Neural progenitor cell (in vitro differentiated cells): ENCODE results near the gene FAM131A. TPM values are rescaled to one million over a fixed set of nuclear protein-coding genes. Genes with fewer than 3 reads are reported as not detected.

Experiments
- DNase-seq: peaks from one replicate; pipeline ENCODE4 v3.0.0-alpha.2; 2016; ENCODE audit warnings: low spot score
- H2AFZ ChIP-seq: fragments of 200-600 bp; sonication (generic); replicated peaks from 2 replicates; pipeline ENCODE4 v1.6.1; 2016; ENCODE audit warnings: antibody characterized with exemption
- H3F3A ChIP-seq: fragments of 200-600 bp; sonication (generic); 2 replicates; pipeline ENCODE4 v1.6.1; 2016; ENCODE audit warnings: antibody characterized with exemption, low read depth
- H3K27ac ChIP-seq: fragments of 200-600 bp; sonication (generic); 2 replicates; pipeline ENCODE4 v1.5.1; 2016; ENCODE audit warnings: mild to moderate bottlenecking
- H3K27me3 ChIP-seq: fragments of 200-600 bp; sonication (generic); 2 replicates; pipeline ENCODE4 v1.6.1; 2016; ENCODE audit warnings: mild to moderate bottlenecking, moderate library complexity
- H3K36me3 ChIP-seq: fragments of 200-600 bp; sonication (generic); 2 replicates; pipeline ENCODE4 v1.5.1; 2016
- H3K4me1 ChIP-seq: fragments of 200-600 bp; sonication (generic); 2 replicates; pipeline ENCODE4 v1.6.1; 2016; ENCODE audit warnings: mixed run types
- H3K4me2 ChIP-seq: fragments of 200-600 bp; sonication (generic); 2 replicates; pipeline ENCODE4 v1.6.1; 2016
- H3K4me3 ChIP-seq: fragments of 200-600 bp; sonication (generic); 2 replicates; pipeline ENCODE4 v1.5.1; 2016
- H3K79me2 ChIP-seq: fragments of 200-600 bp; sonication (generic); 2 replicates; pipeline ENCODE4 v1.6.1; 2016; ENCODE audit warnings: low read depth
- H3K9ac ChIP-seq: fragments of 200-600 bp; sonication (generic); 2 replicates; pipeline ENCODE4 v1.6.1; 2016
- H3K9me3 ChIP-seq: fragments of 200-600 bp; sonication (generic); 2 replicates; pipeline ENCODE4 v1.5.1; 2016; ENCODE audit warnings: low read depth
- H4K20me1 ChIP-seq: fragments of 200-600 bp; sonication (generic); 2 replicates; pipeline ENCODE4 v1.6.1; 2016; ENCODE audit warnings: low read depth
- H3K27ac Mint-ChIP-seq: 3 replicates; pipeline ENCODE4 v1.8.0; 2021; ENCODE audit warnings: mixed read lengths
- H3K27me3 Mint-ChIP-seq: 2 replicates; pipeline ENCODE4 v1.8.0; 2022; ENCODE audit warnings: low read depth, mild to moderate bottlenecking, inconsistent platforms, moderate library complexity, mixed read lengths; ENCODE audit not compliant: insufficient read depth
- H3K36me3 Mint-ChIP-seq: 3 replicates; pipeline ENCODE4 v1.8.0; 2021; ENCODE audit warnings: mixed read lengths
- H3K4me1 Mint-ChIP-seq: 3 replicates; pipeline ENCODE4 v1.8.0; 2021; ENCODE audit warnings: mixed read lengths
- H3K4me3 Mint-ChIP-seq: 3 replicates; pipeline ENCODE4 v1.8.0; 2021; ENCODE audit warnings: mild to moderate bottlenecking, moderate library complexity, mixed read lengths
- H3K9me3 Mint-ChIP-seq: 3 replicates; pipeline ENCODE4 v1.8.0; 2020; ENCODE audit warnings: mixed read lengths
- EZH2 ChIP-seq: fragments of 200-600 bp; sonication (generic); IDR thresholded peaks from 2 replicates; pipeline ENCODE4 v1.6.1; 2017; ENCODE audit warnings: antibody characterized with exemption, mild to moderate bottlenecking, moderate library complexity
- EZH2phosphoT487 ChIP-seq: fragments of 200-600 bp; sonication (generic); IDR thresholded peaks from 2 replicates; pipeline ENCODE4 v1.6.1; 2017; ENCODE audit warnings: antibody characterized with exemption
- total RNA-seq: library from RNA; depleted of rRNA; stranded (reverse); fragments of >200 nt; gene quantifications from 2 replicates; pipeline ENCODE4 v1.2.3, GENCODE V29; 2015; ENCODE audit warnings: low replicate concordance
- TF ChIP-seq, protein P1 (sequence below): fragments of 200-600 bp; sonication (generic); IDR thresholded peaks from 2 replicates; pipeline ENCODE4 v1.5.1; 2017; ENCODE audit warnings: antibody characterized with exemption, mild to moderate bottlenecking

The FAM131A gene
- total RNA-seq, 1 donor from 2014 or later, result 17.2 TPM

GRCh38 chr3:184305577-184305976, 31.8 kb upstream of the FAM131A start:
- Histone ChIP-seq H3K4me2 (no peak overlapping the region), H4K20me1 (peaks cover 8% of the 10 kb centered on the region), H2AFZ (no peak overlapping the region), H3K79me2 (peaks cover 17% of the 10 kb centered on the region), H3K27ac (no peak overlapping the region), H3K27me3 (no peaks in the 10 kb centered on the region), H3F3A (peaks cover 3% of the 10 kb centered on the region), H3K36me3 (peaks cover 3% of the 10 kb centered on the region), H3K4me3 (no peak overlapping the region), H3K9me3 (no peaks in the 10 kb centered on the region), H3K4me1 (no peaks in the 10 kb centered on the region), H3K9ac (no peak overlapping the region)
- DNase-seq, result no peak
- H3K27ac Mint-ChIP-seq, result no peak overlapping the region
- TF ChIP-seq EZH2 (no peak), EZH2phosphoT487 (no peak)
- TF ChIP-seq, protein P1, sequence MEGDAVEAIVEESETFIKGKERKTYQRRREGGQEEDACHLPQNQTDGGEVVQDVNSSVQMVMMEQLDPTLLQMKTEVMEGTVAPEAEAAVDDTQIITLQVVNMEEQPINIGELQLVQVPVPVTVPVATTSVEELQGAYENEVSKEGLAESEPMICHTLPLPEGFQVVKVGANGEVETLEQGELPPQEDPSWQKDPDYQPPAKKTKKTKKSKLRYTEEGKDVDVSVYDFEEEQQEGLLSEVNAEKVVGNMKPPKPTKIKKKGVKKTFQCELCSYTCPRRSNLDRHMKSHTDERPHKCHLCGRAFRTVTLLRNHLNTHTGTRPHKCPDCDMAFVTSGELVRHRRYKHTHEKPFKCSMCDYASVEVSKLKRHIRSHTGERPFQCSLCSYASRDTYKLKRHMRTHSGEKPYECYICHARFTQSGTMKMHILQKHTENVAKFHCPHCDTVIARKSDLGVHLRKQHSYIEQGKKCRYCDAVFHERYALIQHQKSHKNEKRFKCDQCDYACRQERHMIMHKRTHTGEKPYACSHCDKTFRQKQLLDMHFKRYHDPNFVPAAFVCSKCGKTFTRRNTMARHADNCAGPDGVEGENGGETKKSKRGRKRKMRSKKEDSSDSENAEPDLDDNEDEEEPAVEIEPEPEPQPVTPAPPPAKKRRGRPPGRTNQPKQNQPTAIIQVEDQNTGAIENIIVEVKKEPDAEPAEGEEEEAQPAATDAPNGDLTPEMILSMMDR, result peak; percentile 31
- no peaks in the 10 kb centered on the region for H3K27me3 Mint-ChIP-seq
- no peak overlapping the region for H3K4me3 Mint-ChIP-seq
- H3K4me1 Mint-ChIP-seq, result peaks cover 1% of the 10 kb centered on the region
- no peaks in the 10 kb centered on the region for H3K9me3 Mint-ChIP-seq
- H3K36me3 Mint-ChIP-seq, result peaks cover 58% of the 10 kb centered on the region

- Histone ChIP-seq H3K9ac (no peak overlapping the region), H3F3A (peaks cover 10% of the 10 kb centered on the region), H3K4me2 (no peak overlapping the region), H3K4me1 (no peaks in the 10 kb centered on the region), H3K9me3 (no peaks in the 10 kb centered on the region), H3K27ac (no peak overlapping the region), H3K79me2 (peaks cover 8% of the 10 kb centered on the region), H3K27me3 (no peaks in the 10 kb centered on the region), H3K36me3 (peaks cover 3% of the 10 kb centered on the region), H4K20me1 (peaks cover 4% of the 10 kb centered on the region), H3K4me3 (no peak overlapping the region), H2AFZ (no peak overlapping the region)
- H3K27ac Mint-ChIP-seq, result no peak overlapping the region
- DNase-seq, result no peak
- no peak overlapping the region for H3K4me3 Mint-ChIP-seq
- TF ChIP-seq, protein P1, result no peak
- TF ChIP-seq EZH2, result no peak
- TF ChIP-seq EZH2phosphoT487, result no peak
- peaks cover 3% of the 10 kb centered on the region for H3K27me3 Mint-ChIP-seq
- peaks cover 4% of the 10 kb centered on the region for H3K4me1 Mint-ChIP-seq
- no peaks in the 10 kb centered on the region for H3K9me3 Mint-ChIP-seq
- H3K36me3 Mint-ChIP-seq, result peaks cover 55% of the 10 kb centered on the region
These were observed 30.9 kb upstream of the FAM131A start for GRCh38 chr3:184306341-184306972.

DNA sequence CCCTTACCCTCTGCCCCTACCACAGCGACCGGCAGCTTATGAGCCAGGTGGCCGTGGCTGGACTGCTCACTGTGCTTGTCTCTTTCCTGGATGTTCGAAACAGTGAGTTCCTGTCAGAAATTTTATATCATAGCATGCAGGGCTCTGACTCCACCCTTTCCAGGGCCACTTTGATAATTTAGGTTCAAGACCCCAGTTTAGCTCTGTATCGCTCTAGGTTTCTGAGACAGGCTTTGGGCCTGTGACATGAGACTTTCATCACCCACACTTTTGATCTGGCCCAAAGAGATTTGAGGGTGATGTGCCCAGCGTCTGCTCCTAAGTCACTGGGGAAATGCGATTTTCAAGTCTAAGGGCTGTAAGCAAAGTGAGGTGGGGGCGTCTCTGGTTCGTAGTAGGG, 29.5 kb upstream of the FAM131A start:
- Mint-ChIP-seq H3K27me3 (peaks cover 3% of the 10 kb centered on the region), H3K9me3 (no peaks in the 10 kb centered on the region), H3K4me1 (peaks cover 4% of the 10 kb centered on the region), H3K36me3 (peaks cover 45% of the 10 kb centered on the region), H3K27ac (no peak overlapping the region), H3K4me3 (no peak overlapping the region)
- no peak for DNase-seq
- H3K9me3 ChIP-seq, result no peaks in the 10 kb centered on the region
- H3K4me1 ChIP-seq, result no peaks in the 10 kb centered on the region
- peaks cover 4% of the 10 kb centered on the region for H4K20me1 ChIP-seq
- TF ChIP-seq EZH2phosphoT487 (no peak), EZH2 (no peak)
- TF ChIP-seq, protein P1, result no peak
- H3K9ac ChIP-seq, result no peak overlapping the region
- no peak overlapping the region for H3K27ac ChIP-seq
- no peaks in the 10 kb centered on the region for H3K27me3 ChIP-seq
- no peak overlapping the region for H3K4me3 ChIP-seq
- peaks cover 3% of the 10 kb centered on the region for H3K36me3 ChIP-seq
- no peak overlapping the region for H2AFZ ChIP-seq
- peaks cover 17% of the 10 kb centered on the region for H3F3A ChIP-seq
- H3K79me2 ChIP-seq, result no peaks in the 10 kb centered on the region
- H3K4me2 ChIP-seq, result no peak overlapping the region
